GOT3 (cell line): Measurements from ENCODE around the gene PARD3B.

Source experiments
- DNase-seq: peaks from one replicate; lab custom pipeline; 2025; ENCODE audit warnings: mixed read lengths; lab: John Stamatoyannopoulos, UW

PARD3B gene

GRCh38 chr2:204590063-204590462 is 44.8 kb downstream of the PARD3B start:
- no peak for DNase-seq

GRCh38 chr2:204591225-204591624 is 46.0 kb downstream of the PARD3B start:
- no peak for DNase-seq

- DNase-seq = no peak
Measured at GRCh38 chr2:204604061-204604460, 58.8 kb downstream of the PARD3B start.

DNA sequence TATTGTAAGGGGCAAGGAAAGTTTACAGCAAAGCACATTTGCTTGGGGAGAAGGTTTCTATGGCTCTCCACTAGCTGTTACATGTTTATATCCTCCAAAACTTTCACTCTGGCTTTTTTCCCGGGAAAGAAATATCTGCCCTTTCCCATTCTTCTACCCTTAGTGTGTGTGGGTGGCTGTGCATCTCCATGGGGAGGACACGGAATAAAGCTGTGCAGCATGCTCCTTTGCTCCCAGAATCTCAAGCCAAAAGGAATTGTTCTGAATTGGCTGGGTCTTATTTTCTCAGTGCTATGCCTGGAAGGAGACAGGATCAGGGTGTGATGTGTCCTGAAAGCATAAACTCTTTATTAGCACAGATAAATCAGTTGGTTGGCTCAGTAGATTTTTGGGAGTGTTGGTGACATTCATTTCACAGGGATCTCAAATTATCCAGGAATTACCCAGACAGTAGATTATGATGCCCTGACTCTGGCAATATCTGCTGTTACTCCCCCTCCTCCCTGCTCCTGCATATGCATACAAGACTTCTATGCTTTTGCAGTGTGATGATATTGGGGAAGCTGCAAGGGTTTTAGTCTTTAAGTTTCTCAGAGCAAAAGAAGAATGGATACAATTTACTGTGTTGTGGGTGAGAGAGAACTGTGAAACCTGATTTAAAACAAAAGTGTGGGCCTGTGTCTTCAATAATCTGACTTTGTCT is 63.1 kb downstream of the PARD3B start:
- no peak for DNase-seq

- DNase-seq = no peak
Measured at GRCh38 chr2:204611017-204611631, 65.8 kb downstream of the PARD3B start.

DNA sequence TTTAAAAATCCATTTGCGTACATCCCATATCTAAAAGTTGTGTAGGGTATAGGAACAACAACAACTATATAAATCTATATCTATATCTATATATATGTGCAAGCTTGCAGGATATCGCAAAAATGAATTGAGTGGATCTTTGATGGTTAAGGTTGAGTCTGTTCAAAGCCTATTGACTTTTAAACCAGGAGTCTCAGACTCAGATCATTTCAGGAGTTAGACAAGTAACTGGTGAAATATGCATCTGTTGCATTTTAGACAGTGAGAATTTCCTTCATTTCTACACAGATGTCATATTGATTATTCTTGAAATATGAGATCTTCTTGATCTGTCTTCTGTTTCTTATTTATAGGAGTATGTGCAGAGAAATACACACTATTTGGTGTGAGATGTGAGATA is 66.5 kb downstream of the PARD3B start:
- DNase-seq = no peak

- DNase-seq = no peak
Measured at GRCh38 chr2:204613635-204614034, 68.4 kb downstream of the PARD3B start.

- DNase-seq = no peak
Measured at GRCh38 chr2:204615456-204615855, 70.2 kb downstream of the PARD3B start.

DNA sequence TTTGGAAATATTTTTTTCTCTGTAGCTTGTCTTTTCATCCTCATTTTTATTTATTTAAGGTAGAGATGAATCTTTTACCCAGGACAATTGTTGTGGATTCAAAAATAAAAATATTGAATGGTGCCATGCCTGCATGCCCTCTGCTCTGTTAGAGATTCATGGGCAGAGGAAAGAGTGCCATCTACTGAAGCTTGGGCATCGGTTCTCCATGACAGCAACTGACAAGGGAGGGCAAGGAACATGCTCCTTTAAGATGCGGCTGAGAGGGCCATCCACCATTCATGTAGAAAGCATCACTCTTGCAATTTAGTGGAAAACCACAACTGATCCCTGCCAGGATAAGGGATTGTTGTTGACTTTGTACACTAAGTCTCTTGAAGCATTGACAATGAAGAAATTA is 79.9 kb downstream of the PARD3B start:
- no peak for DNase-seq

DNA sequence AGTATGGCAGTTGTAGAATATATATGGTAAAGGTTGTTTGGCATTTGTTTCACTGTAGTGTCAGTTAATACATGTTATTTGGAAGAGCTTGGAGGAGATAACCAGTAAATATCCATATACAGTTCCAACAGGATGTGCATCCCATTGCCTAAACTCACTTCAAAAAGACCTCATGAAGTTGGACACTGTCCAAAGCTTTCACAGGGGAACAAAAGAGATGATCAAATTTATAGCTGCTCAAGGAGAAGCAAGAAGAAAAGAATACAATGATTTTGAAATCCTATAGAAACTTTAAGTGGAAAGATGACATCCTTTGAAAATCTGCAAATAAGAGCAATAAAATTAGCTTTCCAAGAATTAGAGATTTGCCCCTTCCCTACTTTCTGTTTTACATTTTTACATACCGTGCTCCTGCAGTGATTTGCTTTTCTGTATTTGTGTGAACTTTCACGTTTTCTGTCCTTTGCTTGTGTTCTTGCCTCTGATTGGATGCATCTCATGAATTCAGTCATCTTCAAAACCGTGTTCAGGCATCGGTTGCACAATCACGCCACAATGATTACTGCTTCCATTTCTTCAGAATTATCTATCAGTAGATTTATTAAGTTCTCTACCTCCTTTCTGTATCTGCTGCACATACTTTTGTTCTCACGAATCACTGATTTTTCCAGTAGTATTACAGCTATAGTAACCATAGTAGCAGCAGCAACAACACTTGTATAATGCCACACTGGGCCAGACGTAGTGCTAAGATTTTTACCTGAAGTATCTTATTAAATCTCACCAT is 83.8 kb downstream of the PARD3B start:
- no peak for DNase-seq

GRCh38 chr2:204632410-204632809 is 87.1 kb downstream of the PARD3B start:
- DNase-seq = no peak

- DNase-seq = no peak
Measured at GRCh38 chr2:204634564-204634963, 89.3 kb downstream of the PARD3B start.

DNA sequence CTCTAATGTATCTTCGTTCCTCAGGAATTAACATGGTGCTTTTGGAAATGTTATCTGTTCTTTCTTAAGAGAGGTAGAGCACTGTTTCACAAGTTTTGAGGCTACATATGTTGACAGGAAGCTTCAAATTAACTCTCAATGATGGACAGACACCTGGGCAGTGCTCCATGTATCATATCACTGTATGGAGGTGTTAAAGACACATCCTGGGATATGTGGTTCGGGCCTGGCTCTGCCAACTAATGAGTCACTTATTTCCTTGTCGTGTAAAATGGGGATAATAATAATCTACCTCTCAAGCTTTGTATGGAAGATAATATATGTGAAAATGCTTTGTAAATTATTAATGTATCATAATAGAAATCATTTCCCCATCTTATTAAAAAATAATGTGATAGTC is 90.2 kb downstream of the PARD3B start:
- no peak for DNase-seq

DNA sequence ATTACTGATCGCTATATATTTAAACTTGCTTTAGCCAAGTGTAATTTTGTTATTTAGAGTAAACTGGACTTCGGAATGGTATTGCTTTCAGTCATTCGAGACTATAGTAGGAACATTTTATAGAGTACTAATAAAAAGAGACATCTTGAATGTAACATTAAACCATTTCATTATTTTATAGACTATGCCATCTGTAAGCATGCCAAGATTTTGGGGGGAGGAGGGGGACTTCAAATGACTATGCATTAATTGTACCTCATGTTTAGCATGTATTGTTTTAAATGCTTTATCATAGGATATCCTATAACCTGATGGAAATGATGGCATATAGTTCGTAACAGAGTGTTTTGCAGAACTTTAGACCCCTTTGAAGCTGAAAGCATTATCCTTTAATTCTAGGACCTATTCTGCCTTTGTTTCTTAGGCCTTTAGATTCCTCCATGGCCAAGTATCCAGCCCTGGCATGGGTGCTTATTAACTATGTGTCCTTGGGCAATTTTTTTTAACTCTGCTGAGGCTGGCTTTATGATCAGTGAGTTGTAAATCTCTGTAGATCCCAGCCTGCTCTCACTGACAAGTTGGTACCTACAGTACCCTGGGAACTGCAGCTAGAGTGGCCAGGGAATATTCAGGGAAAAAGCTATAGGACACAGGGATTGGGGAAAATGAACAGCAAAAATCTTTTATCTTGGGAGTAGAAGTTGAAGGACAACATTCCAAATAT is 93.4 kb downstream of the PARD3B start:
- DNase-seq = no peak

DNA sequence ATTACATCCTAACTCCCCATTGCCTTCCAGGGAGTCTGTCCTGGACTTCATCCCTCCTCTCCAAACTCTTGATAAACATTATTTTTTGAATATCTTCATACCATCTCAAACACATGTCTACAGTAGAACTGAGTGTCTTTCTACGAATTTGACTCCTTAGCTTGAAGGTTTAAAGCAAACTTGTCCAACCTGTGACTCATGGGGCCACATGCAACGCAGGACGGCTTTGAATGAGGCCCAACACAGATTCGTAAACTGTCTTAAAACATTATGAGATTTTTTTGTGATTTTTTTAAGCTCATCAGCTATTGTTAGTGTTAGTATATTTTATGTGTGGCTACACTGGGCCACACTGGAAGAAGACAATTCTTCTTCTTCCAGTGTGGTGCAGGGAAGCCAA is 98.1 kb downstream of the PARD3B start:
- DNase-seq = no peak

DNA sequence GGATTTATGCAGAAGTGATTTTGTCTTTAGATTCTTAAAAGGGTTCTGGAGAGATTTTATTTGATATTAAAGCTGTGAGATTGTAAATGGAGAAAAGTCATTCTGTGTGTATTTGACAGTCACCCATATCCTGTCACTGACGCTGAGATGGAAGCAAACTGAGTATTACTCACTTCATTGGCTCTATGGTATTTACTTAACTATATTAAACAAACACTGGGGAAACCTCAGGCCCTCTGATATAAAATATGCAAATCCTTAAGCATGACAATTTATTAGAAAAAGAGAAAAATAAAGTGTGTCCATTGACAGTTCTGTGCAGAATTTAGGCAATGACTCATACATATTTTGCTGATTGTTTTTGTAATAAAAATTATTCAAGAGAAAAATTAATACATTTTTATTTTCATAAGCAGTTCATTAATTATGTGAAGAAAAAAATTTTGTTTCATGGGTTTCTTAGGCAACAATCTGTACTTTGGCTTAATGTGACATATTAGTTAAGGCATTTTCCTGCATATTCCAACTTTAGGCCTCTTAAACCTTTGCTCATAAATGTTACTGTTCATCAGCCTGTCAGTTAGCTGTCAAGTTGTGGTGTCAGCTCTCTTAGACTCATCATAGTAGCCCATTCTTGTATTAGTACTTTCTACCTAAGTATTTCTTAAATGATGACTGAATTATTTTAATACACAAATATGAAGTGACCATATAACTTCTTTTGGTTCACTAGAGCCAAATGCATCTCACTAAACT is 99.9 kb downstream of the PARD3B start:
- DNase-seq = no peak

DNA sequence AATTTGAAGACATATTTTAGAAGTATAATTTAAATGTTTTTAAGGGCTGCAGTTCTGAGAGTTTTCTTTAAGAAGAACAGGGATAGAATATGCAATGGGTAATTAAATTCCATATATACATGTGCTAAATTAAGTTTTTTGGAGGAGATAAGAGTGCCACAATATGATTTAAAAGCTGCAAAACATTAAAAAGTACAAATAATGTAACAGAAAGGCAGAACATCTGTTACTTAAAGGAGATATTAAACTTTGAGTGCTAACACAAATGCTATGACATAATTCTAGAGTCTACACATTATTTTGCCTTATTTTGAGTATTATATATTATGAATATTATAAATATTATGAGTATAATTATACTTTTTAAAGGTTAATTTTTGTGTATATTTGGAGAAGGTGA is 102.4 kb downstream of the PARD3B start:
- DNase-seq = no peak

- no peak for DNase-seq
Measured at GRCh38 chr2:204650611-204651010, 105.3 kb downstream of the PARD3B start.

DNA sequence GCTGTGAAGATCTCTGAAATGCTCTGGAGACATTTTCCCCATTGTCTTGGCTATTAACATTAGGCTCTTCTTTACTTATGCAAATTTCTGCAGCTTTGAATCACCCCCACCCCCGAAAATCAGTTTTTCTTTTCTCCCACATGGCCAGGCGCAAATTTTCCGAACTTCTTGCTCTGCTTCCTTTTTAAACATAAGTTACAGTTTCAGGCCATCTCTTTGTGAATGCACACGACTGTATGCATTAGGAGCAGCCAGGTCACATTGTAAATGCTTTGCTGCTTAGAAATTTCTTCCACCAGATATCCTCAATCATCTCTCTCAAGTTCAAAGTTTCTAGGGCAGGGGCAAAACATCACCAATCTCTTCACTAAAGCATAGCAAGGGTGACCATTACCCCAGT is 106.8 kb downstream of the PARD3B start:
- no peak for DNase-seq

DNA sequence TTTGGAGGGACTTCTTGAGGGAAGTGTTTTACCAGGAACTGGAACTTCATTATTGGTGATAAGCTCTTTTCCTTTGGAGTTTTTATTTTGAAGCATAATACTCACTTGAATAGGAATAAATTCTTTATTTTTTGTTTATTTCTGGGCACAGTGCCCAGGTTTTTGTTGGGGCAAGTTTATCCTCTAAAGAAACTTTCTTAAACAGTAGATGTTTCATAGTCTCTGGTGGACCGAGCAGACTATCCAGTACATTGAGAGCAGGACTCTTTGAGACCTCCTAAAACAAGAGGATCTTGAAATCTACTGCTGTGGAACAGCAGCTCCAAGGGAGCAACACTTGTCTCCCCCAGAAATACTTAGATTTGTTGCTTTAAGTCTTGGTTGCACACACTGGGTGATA is 109.4 kb downstream of the PARD3B start:
- no peak for DNase-seq

DNA sequence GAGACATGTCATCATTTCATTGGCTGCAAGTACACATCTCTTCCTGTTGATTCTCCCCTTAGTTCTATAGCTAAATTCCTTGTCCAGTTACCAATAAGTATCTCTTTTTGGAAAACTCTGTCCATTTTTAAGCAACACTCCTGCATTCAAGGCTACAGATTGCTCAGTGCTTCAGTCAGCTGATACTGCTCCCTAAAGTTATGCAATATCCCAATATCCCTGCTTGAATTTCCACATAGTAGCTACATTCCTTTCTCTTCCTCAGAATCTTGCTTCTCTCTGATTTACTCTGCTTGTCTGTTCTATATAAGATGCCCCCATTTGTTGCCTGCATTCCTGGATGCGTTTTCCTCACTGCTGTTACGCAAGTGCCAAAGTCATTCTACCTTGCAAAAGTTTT is 109.8 kb downstream of the PARD3B start:
- DNase-seq = no peak

DNA sequence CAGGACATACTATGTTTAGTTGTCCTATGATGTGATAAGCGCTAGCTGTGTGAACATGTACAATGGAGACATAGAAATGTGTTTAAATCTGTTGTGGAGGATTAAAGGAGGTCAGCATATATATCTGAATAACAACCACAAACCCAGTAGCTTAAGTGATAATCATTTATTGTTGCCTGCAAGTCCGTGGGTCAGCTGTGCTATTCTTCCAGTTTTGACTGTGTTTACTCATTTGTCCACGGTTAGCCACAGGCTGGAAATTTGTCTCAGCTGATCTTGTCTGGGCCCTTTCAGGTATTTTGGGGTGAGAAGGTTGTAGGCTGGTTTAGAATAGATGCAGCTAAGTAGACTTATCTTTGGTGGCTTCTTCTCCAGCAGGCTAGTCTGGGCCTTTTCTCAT is 110.4 kb downstream of the PARD3B start:
- DNase-seq = no peak
